Esophagus squamous epithelium (tissue), 4 donors: Measurements from ENCODE around the gene DNAJC18.

Experiments
- CTCF ChIP-seq, 6 experiments: fragments of 450-650 bp in 4 of 6; fragments of 200-600 bp in 2 of 6; sonication (generic) in 2 of 6; IDR thresholded peaks; one replicate each; pipeline ENCODE4 v1.5.1; 2016 to 2019; ENCODE audit warnings: antibody characterized with exemption in 6 of 6, mild to moderate bottlenecking in 4 of 6, moderate library complexity in 4 of 6
- POLR2A ChIP-seq, 4 donors: fragments of 450-650 bp; IDR thresholded peaks; one replicate each; pipeline ENCODE4 v1.6.1; 2017; ENCODE audit warnings: antibody characterized with exemption in 4 of 4, mild to moderate bottlenecking in 4 of 4, moderate library complexity in 3 of 4

GRCh38 chr5:139403418-139403786, 35.9 kb downstream of the DNAJC18 start:
- TF ChIP-seq POLR2A (IDR thresholded peaks at IDR 0.05) (no peak), CTCF (IDR thresholded peaks at IDR 0.05) (no peak)
